ENCODE data around the gene PEX11B. TPM values are rescaled to one million over a fixed set of nuclear protein-coding genes. Genes with fewer than 3 reads are reported as not detected.

The PEX11B gene
- total and polyA plus RNA-seq, 2 of the 8 experiments (the other 6 are each of a cell fraction or from before 2014, with no cell fraction given), result 9.1 to 15.1 TPM

DNA sequence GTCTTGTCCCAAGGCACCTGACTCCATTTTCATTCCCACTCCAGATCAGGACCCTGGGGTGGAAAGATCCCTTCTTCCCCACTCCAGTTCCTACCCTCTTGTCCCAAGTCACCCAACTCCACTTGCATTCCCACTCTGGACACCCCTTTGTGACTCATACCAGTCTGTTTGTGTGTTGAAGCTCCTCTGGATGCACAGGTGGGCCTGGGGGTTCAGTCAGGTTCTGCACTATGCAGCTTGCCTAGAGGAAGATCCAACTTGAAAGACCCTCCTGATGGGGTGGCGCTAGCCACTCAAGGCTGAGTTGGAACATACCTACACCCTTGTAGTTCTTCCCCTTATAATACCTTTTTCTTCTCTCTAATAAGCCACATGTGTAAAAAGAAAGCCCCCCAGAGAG is 23.0 kb downstream of the PEX11B start (continued):
- no peak for TF ChIP-seq SUZ12 (IDR thresholded peaks at IDR 0.05; ENCODE audit: low read length)
- no peak for TF ChIP-seq ASH2L (IDR thresholded peaks at IDR 0.05; ENCODE audit: low read length)
- no peak for TF ChIP-seq JUND (IDR thresholded peaks at IDR 0.05; ENCODE audit: low read length)
- no peak for TF ChIP-seq SAP30 (IDR thresholded peaks at IDR 0.05; ENCODE audit: insufficient read depth, insufficient replicate concordance, low read length)
- no peak for TF ChIP-seq BCL11A (IDR thresholded peaks at IDR 0.05; ENCODE audit: low read depth in 2 of 2, low read length in 2 of 2)
- no peak for TF ChIP-seq FOSL1 (IDR thresholded peaks at IDR 0.05; ENCODE audit: insufficient read depth, low read depth, low read length)
- TF ChIP-seq NANOG (IDR thresholded peaks at IDR 0.05; ENCODE audit: insufficient read depth, low read depth, low read length, poor library complexity, severe bottlenecking), result no peak
